DMS114 treated with DMSO at 0.1 percent for 48 hours (cell line): Measurements from ENCODE around the gene CELF1.
A peak's percentile ranks its signal among the peaks of the same experiment; 100 is the strongest.
"Not testable (repeated sequence)": the region's sequence is repeated elsewhere in the genome, so short reads cannot be mapped to it uniquely, and the experiment has no call there.

ENCODE experiments used
- DNase-seq: peaks from one replicate; lab custom pipeline; 2025; ENCODE audit not compliant: unreplicated experiment; lab: John Stamatoyannopoulos, UW

The CELF1 gene

DNA sequence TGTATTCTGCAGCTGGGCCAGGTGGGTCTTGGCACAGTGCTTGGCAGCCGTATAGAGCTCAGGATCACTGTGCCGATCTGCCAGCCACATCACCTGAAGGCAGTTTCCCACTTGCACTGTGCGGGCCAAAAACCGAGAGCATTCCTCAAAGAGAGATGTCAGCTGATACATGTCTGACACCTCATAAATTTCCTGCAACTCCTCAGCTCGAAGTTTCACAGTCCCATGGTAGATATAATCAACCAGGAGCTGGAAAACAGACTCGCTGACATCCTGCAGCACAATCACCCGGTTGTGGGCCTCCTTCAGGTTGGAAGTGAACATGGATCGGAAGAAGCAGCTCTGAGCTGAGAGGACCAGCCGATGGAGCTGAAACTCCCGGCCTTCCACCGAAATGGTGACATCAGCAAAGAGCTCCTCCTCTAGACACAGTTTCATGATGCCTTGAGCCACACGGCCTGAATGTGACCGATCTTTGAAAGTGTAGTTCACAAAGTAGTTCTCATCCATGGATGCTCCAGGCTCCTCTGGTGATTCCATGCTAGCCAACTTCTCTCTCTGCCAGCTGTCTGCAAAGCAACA lies 24.6 kb upstream of the CELF1 start:
- DNase-seq, result no peak

DNA sequence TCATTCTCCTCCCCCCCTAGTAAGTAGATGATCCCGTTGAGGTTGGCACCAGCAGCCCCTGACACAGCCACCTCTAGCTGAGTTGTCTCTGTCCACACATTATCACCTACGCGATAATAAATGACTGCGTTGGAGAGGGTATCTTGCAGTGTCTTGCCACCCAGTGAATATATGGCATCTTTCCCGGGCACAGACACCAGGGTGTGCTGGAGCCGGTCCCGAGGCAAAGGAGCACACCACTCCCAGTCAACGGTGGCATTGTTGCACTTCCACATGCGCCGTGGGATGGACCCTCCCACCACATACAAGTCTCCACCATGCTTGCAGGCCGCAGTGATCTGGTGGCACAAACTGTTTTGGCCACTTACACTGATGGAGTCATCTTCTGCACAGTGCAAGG lies 20.4 kb upstream of the CELF1 start:
- no peak for DNase-seq

DNA sequence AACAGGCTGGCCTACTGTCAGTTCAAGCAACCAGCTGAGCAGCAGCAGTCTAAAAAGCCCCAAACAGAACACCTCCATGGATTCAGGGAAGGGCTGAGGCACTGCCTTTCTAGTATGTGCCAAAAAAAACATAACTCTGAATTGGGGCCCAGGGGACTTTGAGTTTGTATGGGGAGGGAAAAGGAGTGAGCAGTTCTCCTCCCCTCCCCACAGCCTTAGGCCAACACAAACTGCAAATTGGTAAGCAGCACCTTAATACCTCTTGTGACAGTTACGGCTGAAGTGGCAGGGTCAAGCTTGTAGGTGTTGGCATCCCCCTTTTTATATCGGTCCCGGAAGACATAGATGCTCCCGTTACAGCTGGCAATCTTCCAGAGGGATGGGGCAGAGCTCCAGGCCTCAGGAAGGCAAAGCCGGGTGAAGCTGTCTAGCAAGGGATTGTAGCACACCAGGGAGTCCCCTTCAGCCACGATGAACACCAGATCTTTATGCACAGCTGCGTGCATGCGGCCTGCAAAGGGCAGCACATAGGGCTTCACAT lies 19.9 kb upstream of the CELF1 start:
- no peak for DNase-seq

DNA sequence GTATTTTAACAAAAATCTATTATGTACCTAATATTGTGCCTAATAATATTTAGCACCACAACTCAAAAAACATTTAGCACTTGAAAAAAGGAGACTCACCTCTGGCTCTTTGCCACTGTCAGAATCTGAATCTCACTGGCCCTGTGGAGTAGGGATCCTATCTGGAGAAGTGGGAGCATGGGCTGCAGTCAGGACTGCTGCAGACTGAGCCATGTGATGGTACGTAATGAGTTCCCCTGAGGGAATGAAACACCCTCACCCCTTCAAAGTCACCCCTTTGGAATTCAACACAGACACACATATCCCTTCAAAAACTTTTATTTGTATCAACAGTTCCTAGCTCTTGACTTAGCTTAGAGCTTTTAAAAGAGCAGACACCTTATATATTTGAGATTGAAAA lies 19.0 kb upstream of the CELF1 start:
- DNase-seq, result no peak

DNA sequence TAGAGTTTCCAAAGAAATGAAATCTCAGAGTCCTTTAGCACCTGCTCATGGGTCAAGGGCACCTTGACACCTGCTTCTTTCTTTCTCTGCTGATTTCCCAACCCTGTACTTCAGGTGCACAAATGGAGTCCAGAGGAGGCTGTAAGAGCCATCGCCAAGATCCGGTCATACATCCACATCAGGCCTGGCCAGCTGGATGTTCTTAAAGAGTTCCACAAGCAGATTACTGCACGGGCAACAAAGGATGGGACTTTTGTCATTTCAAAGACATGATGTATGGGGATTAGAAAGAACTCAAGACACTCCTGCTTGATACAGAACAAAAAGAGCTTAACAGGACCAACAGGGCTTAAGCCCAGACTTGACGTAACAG lies 18.4 kb upstream of the CELF1 start:
- no peak for DNase-seq

DNA sequence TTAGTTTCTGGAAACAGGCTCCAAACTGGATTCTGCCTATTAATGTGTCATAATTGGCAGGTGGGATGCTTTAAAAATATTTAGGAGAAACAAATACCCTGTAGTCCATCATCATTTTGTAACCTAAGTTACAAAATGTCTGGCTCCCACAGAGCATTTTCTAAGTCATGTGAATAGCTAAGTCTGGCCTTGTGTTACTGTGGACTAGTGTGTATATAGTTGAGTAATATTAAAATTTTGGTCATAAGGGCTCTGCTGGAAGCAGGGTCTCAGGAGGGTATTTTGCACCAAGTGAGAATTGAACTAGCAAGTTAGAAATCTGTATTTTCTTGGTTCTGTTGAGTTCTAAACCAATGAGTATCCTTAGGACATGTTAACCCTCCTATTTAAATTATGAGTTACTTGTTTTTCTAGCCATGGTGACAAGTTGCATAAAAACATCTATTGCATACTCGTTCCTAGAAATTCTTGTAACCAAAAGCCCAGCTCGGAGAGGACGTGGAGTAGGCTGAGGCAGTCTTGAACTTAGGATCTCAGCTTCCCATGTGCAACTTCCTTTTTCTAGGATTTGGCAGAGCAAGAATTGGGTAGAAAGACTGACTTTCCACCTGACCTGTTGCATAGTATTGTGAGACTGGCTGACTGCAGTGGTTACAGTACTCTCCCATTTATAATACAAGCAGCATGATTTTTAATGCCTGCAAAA lies 17.9 kb upstream of the CELF1 start:
- DNase-seq, result no peak

DNA sequence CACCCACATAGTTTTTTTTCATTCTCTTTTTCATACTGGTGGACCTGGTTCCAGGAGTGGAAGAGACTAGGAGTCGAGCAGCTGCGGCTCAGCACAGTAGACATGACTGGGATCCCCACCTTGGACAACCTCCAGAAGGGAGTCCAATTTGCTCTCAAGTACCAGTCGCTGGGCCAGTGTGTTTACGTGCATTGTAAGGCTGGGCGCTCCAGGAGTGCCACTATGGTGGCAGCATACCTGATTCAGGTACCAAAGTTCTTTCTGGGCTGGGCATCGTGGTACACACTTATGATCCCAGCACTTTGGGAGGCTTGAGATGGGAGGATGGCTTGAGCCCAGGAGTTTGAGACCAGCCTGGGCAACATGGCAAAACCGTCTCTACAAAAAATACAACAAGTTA lies 16.7 kb upstream of the CELF1 start:
- DNase-seq, result no peak

DNA sequence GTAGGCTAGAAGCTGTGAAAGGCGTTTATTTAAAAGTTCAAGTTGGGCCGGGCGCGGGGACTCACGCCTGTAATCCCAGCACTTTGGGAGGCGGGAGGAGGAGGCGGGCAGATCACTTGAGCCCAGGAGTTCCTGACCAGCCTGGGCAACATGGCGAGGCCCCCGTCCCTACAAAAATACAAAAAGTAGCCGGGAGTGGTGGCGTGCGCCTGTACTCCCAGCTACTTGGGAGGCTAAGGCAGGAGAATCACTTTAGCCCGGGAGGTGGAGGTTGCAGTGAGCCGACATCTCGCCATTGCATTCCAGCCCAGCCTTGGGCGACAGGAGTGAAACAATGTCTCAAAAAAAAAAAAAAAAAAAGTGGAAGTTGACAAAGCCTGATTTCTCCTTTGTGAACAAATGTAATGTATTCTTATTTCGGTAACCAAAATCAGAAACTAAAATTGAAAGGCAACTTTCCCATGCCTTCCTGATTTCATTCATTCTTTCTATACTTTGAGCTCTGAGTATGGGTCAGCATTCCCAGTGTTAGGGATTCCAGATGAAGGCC lies 13.3 kb upstream of the CELF1 start:
- DNase-seq, result no peak

DNA sequence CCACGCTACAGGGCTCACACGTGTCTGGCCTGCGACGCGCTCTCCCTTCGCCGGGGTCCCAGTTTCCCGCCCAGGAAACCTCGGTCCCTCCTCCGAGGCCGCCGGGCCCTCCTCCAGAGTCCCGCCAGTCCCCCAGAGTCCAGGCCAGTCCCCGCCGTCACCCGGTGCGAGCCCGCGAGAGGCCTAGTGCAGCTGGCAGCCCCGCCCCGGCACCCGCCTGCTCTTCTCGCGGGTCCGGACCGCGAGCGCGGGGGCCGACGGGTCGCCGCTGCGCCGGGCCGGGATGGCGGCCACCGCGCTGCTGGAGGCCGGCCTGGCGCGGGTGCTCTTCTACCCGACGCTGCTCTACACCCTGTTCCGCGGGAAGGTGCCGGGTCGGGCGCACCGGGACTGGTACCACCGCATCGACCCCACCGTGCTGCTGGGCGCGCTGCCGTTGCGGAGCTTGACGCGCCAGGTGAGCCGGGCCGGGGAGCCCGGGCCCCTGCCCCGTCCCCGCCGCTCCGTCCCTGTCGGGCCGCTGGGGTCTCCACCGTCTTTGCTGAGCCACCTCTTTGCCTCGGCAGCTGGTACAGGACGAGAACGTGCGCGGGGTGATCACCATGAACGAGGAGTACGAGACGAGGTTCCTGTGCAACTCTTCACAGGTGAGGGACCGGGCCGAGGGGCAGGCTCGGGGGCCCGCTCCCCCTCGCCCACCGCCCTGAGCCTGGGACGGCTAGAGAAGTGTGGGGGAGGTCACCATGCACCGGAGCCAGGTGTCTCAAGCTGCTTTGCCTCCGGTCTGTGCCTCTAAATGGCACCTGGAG lies 12.6 kb upstream of the CELF1 start, which contains the start of gene PTPMT1:
PTPMT1 (plus strand) TSS at position 260 of the 809 bp plus-strand sequence; CDS start at position 284, 24 bp downstream.
- peak; percentile 49 for DNase-seq

DNA sequence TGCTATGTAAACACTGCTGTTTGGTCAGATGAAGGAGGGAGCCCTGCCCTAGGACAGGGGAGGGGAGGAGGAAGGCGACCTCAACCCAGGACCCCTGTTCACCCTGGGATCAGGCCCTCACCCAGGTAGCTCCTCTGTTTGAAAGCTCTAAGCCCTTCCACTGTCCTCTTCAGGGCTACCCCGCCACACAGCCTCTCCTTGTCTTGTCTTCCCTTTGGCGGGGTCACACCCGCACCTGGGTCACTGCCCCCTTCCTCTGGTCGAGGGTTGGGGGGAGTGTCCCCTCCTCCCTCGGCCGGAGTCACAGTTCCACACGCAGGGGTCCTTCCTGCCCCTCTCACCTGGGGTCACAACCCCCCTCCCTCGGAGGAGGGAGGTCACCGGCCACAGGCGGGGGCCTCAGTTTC lies 12.0 kb upstream of the CELF1 start:
- no peak for DNase-seq

DNA sequence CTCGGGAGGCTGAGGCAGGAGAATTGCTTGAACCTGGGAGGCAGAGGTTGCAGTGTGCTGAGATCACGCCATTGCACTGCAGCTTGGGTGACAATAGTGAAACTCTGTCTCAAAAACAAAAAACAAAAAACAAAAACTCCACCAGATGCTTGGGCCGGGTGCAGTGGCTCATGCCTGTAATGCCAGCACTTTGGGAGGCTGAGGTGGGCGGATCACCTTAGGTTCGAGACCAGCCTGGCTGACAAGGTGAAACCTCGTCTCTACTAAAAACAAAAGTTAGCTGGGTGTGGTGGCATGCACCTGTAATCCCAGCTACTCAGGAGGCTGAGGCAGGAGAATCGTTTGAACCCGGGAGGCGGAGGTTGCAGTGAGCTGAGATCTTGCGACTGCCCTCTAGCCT lies 11.4 kb upstream of the CELF1 start:
- DNase-seq, result not testable (repeated sequence)

DNA sequence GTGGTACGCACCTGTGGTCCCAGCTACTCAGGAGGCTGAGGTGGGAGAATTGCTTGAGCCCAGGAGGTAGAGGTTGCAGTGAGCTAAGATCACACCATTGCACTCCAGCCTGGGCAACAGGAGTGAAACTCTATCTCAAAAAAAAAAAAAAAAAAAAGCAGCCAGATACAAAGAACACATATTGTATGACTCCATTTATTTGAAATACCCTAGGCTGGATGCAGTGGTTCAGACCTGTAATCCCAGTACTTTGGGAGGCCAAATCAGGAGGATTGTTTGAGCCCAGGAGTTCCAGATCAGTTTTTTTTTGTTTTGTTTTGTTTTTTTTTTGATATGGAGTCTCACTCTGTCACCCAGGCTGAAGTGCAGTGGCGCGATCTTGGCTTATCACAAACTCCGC lies 9.5 kb upstream of the CELF1 start:
- DNase-seq, result not testable (repeated sequence)

DNA sequence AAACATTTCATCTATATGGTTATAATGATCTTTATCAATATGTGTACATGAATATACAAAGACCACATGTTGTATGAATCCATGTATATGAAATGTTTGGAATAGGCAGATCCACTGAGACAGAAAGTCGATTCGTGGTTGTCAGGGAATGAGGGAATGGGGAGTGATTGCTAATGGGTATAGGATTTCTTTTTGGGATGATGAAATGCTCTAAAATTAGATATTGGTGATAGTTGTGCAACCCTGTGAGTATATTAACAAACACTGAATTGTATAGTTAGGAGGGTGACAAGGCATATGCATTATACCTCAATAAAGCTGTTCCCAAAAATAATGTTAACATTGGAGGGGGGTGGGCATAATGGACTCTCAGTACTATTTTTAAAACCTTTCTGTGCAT lies 7.5 kb upstream of the CELF1 start:
- DNase-seq, result no peak

DNA sequence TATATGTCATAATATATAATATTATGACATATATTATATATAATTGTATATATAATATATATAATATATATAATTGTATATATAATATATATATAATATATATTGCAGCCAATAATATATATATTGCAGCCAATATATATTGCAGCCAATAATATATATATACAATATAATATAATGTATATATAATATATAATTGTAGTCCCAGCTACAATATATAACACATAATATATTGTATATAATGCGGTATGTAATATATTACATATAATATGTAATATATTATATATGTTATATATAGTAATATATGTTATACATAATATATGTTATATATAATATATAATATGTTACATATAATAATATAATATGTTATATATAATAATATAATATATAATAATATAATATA lies 5.8 kb upstream of the CELF1 start:
- DNase-seq, result no peak

DNA sequence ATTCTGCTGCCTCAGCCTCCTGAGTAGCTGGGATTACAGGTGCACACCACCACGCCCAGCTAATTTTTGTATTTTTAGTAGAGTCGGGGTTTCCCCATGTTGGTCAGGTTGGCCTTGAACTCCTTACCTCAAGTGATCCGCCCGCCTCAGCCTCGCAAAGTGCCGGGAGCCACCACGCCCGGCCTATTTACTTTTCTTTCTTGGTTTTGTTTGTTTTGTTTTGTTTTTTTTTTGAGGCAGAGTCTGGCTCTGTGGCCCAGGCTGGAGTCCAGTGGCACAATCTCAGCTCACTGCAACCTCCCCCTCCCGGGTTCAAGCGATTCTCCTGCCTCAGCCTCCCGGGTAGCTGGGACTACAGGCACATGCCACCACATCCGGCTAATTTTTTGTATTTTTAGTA lies 4.1 kb upstream of the CELF1 start:
- DNase-seq, result not testable (repeated sequence)

DNA sequence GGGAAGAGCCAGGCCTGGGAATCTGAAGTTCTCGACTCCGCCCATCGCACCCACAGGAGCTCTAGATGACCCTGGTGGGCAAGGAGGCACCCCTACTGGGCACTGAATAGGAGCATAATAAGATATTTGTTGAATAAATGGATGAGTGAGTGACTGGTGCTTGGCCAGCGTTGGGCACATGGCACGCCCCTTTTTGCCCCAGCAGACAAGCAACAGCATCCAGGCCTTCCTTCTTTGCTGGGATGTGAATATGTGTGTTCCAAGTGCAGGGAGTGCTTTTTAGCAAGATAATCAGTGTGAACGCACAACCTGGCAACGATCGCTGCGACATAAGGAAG lies 443 bp upstream of the CELF1 start:
- no peak for DNase-seq

DNA sequence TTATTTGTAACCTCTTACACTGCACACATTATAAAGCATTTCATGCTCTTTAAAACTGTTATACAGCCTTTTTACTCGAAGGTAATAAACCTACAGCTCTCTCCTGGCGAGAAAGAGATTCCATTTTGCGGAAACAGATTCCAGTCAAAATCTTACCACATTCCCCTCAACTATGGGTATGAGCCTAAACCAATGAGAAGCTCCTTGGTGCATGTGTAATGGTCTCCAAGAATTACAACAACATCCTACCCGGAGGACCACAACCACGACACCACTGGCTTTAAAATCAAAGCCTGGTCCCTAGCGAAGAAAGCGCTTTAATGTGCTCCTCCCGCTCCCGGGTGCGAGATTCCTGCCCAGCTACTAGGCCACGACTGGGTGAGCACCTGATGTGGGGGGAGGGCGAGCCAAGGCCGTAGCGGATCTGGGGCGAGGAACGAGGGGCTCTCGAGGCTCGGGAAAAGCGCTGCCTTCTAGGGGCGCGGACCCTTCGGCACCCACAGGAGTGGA lies 821 bp downstream of the CELF1 start:
- peak; percentile 16 for DNase-seq

DNA sequence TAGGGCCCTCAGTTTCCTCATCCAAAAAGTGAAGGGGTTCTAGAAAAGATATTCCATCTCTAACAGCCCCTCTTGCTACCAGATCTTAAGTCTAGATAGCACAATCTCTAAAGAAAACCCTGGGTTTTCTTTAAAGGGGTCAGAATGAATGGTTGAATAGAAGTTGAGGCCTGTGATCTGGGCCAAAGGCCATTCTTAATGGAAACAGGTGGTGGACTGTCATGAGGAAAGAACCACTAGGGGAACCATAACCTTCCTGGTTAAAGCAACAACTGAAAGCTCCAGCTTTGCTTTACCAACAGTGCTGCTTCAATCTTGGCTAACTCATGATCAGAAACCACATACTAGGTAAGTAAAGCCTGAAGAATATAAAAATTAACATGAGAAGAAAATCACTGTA lies 1.8 kb downstream of the CELF1 start:
- no peak for DNase-seq

DNA sequence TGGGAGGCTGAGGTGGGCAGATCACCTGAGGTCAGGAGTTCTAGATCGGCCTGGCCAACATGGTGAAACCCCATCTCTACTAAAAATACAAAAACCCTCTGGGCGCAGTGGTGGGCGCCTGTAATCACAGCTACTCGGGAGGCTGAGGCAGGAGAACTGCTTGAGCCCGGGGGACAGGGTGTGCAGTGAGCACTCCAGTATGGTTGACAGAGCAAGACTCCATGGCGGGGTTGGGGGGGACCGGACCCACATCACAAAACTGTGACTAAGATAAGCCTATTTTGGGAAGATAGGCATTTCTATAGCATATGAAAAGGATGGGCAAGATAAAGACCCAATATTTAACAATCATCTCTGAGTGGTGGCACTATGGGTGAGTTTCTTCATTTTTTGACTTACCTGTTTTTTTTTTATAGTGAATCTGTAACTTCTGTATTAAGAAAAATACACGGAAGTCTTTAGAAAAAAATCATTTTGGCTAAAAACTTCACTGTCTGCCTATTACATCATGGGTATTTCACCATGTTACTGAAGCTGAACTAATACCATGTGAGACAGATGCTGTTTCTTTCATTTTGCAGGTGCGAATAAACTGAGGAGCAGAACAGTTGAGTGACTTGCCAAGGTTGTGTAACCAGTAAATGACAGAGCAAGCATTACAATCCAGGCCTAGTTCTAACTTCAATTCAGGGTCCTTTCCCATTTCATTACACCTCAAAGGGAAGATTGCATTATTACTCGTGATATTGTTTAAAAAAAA lies 2.5 kb downstream of the CELF1 start:
- DNase-seq, result no peak

DNA sequence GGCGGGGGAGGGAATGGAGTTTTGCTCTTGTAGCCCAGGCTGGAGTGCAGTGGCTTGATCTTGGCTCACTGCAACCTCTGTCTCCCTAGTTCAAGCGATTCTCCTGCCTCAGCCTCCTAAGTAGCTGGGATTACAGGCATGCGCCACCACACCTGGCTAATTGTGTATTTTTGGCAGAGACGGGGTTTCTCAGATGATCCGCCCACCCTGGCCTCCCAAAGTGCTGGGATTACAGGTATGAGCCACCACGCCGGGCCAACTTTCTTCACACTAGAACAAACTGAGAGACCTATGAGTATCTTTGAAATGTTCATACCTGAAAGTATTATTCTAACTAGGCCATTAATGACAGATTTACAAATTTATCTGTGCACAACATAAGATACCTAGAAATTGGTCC lies 6.7 kb downstream of the CELF1 start:
- not testable (repeated sequence) for DNase-seq

DNA sequence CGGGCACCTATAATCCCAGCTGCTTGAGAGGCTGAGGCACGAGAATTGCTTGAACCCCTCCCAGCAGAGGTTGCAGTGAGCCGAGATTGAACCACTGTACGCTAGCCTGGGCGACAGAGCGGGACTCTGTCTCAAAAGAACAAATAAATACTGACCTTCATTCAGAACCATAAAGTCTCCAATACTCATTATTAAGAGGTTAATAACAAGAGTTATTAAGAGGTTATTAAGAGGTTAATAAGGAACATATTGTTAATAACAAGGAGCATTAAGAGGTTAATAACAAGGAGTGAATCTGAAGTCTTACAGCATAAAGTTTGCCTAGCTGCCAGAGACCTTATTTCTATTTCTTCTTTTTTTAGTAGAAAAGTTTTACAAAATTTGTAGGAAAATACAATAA lies 7.6 kb downstream of the CELF1 start:
- no peak for DNase-seq
